GM21529 (cell line): ENCODE results near the gene GAR1.
"Not testable (repeated sequence)": the region's sequence is repeated elsewhere in the genome, so short reads cannot be mapped to it uniquely, and the experiment has no call there.

Source experiments
- ATAC-seq: cut with Tn5 transposase; IDR thresholded peaks from one replicate; pipeline ENCODE4 v1.9.1; 2021; ENCODE audit not compliant: unreplicated experiment

GAR1 gene

DNA sequence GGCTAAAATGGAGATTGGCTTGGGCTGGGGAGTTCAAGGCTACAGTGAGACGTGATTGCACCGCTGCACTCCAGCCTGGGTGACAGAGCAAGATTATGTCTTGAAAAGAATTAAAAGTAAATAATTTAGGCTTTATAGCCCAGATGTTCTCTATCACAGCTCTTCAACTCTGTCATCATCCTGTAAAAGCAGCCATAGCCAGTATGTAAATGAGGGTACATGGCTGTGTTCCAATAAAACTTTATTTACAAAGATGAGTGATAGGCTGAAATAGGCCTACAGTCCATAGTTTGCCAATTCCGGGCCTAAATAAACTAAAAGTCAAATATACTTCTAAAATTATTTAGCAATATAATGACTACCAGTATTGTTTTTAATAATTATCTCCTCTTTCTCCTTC, 21.4 kb downstream of the GAR1 start:
- no peak for ATAC-seq

GRCh38 chr4:109846395-109847098, 31.0 kb downstream of the GAR1 start:
- no peak for ATAC-seq

DNA sequence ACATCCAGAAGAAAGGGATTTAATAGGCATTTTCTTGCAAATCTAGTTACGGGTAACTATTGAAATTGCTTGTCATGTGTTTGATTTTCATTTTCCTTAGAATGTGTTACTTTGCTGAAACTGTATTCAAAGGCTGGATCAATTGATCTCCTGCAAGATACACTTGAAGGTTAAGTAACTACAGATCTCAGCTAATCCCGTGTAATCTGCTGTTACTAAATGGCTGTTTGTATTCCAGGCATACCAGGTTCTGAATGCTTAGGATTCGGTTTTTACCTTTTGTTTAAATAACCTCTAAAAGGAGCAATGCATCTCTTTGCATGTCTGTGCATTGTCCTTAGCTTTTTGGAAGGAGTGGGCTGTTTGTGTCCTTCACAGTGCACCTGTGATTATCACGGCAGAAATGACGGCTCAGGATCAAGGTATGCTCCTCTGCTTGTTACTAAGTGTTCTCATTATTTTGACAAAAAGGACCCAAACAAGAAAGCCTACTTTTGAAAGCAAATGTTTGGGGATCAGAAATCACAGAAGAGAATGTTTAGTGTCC, 32.4 kb downstream of the GAR1 start, which contains the start of gene LRIT3:
TSS of gene LRIT3 (plus strand) at position 212 of the 547 bp plus-strand sequence. CDS start at position 307, 95 bp downstream.
- ATAC-seq: no peak

DNA sequence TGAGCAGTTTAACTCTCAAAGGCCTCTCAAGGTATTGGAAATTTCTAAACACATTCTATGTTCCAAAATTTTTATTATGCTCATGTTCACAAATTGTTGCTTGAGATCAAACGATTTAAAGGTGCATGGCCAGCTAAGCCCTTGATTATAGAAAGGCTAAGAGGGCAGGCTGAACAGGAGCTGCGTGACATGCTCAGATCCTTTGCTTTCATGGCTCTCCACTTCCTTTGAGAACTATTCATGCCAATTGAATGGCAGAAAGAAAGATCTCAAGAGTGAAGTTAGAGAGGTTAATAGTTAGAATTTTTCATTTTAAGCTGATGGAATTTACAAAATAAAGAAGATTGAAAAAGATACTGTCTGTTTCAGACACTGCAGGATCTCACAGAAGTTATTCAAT, 32.9 kb downstream of the GAR1 start:
- ATAC-seq: no peak

DNA sequence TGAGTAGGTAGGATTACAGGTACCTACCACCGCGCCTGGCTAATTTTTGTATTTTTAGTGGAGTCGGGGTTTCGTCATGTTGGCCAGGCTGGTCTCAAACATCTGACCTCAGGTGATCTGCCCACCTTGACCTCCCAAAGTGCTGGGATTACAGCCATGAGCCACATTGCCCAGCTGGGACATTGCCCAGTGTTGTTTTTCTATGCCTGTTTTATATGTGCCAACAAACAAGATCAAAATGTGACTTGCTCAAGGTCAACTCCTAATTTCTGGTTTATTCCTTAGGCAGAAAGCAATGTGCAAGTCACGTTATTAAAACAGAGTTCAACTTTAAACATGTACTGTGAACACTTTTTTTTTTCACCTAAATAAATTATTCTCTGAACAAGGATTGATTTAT, 35.0 kb downstream of the GAR1 start:
- no peak for ATAC-seq

DNA sequence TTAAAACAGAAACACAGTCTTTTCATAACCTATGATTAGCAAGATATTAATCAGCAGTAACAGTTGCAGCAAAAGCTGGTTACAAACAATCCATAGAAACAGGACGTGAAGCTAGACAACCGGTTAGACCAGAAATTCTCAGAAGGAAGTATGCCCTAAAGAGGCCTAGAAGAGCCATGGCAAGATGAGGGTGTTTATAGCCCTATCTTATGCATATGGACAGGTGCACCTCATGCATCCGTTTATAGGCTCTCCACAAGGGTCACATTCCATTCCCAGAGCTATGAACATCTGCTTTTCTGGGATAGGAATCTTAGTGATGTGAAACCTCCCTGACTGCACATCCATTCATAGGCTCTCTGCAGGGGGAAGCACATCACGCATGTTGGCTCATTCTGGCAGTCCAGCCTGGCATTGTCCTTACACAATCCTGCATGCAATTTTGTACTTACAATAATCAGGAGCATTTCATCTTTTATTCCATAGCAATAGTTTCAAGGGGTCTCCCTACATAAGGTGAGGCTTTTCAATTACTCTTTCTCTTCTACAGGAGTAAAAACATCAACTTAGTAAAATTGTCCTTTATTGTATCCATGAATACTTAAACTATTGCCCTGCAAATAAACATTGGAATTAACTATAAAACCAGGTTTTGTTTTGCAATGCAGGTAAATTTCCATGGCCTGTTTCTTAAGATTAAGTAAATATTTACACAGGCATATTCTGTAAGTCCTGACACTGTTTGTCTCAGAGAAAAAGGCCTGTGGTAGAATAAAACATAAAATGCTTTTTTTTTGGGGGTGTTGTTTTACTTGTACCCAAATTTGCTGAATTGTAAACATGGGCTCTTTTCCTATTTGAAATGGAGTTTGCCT, 44.1 kb downstream of the GAR1 start:
- ATAC-seq: not testable (repeated sequence)

DNA sequence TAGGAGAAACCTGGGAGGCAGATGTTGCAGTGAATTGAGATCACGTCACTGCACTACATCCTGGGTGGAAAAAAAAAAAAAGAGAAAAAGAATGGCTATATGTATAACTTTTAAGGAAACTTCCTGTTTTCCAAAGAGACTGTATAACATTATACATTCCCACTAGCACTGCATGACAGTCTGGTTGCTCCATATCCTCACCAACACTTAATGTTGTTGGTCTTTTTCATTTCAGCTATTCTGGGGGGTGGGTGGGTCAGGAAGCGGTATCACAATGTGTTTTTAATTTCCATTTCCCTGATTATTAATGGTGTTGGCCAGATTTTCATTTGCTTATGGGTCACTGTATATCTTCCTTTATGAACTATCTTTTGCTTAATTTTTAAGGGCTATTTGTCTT, 45.7 kb downstream of the GAR1 start:
- no peak for ATAC-seq

GRCh38 chr4:109861916-109862511, 46.5 kb downstream of the GAR1 start:
- ATAC-seq: no peak

DNA sequence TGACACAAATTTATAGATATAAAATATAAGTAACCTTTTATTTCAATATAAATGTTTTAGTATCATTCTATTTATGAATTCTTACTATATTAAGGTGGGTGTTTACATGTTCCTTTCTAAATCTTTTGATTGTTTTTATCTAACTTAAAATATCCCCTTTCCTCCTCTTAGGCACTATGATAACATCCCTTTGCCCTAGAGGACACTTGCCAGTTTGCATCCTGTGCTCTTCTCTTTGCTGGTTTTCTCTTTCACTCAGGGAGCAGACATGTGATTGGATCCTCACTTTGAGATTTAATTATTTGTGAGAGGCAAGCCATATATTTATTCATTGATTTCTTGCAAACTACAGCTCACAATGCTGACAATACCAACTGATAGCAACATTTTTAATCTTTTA, 48.6 kb downstream of the GAR1 start:
- ATAC-seq: no peak

GRCh38 chr4:109870061-109870460, 54.5 kb downstream of the GAR1 start:
- no peak for ATAC-seq

DNA sequence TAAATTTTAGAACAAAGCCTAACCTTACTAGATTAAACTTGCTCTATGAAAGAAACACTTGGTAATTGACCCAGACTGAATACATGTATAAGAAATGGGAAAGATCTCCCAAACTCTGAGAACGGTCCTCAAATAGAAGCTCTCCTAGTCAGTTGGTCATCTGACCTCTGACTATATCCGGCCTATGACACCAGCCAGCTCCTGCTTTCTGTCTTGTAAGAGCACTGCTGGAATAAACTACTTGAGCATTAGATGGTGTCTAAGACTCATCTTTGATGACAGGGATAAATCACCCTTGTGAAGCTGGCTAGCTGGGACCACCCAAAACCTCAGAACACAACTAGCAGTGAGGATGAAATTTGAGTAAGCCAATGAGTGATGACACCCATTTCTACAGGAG, 56.5 kb downstream of the GAR1 start:
- no peak for ATAC-seq

- ATAC-seq: no peak
Measured at GRCh38 chr4:109872950-109873656, 57.5 kb downstream of the GAR1 start.

GRCh38 chr4:109873791-109874514, 58.4 kb downstream of the GAR1 start:
- no peak for ATAC-seq
